A549 (cell line): ENCODE data around the gene PLAAT2.

Experiments
- CHD2 ChIP-seq: fragments of 150-350 bp; IDR thresholded peaks from 2 replicates; pipeline ENCODE4 v1.6.1; 2014; ENCODE audit warnings: low read length; ENCODE audit not compliant: partially characterized antibody
- MYC ChIP-seq: IDR thresholded peaks from 2 replicates; pipeline ENCODE4 v1.6.1; 2012; ENCODE audit warnings: mild to moderate bottlenecking, inconsistent platforms, low read length, improper control_type of control experiment, borderline replicate concordance
- POLR2AphosphoS2 ChIP-seq: conservative IDR thresholded peaks from 2 replicates; pipeline ENCODE4 v1.6.1; 2012; ENCODE audit warnings: low read length, improper control_type of control experiment, inconsistent platforms
- RAD21 ChIP-seq, 2 experiments: fragments of >200 bp in 1 of 2; sonication (Bioruptor Twin) in 1 of 2; formaldehyde crosslinking in 1 of 2; IDR thresholded peaks in 1 of 2; conservative IDR thresholded peaks in 1 of 2; 2 replicates in 1 of 2; 3 replicates in 1 of 2; pipeline ENCODE4 v1.6.1; 2012 to 2018; ENCODE audit warnings: inconsistent platforms in 1 of 2
- SREBF2 ChIP-seq: fragments of 450-650 bp; IDR thresholded peaks from 2 replicates; pipeline ENCODE4 v1.6.1; 2014; ENCODE audit warnings: mild to moderate bottlenecking, moderate library complexity
- TF ChIP-seq, protein P1 (sequence below): fragments of >200 bp; sonication (Bioruptor Twin); formaldehyde crosslinking; IDR thresholded peaks from 3 replicates; pipeline ENCODE4 v1.5.1; 2016
- TF ChIP-seq, protein P2 (sequence below): fragments of 200-600 bp; sonication (generic); IDR thresholded peaks from 2 replicates; pipeline ENCODE4 v1.6.1; 2016; ENCODE audit warnings: antibody characterized with exemption, mild to moderate bottlenecking, moderate library complexity
- TF ChIP-seq, protein P3 (sequence below): IDR thresholded peaks from 2 replicates; pipeline ENCODE4 v1.6.1; 2012

DNA sequence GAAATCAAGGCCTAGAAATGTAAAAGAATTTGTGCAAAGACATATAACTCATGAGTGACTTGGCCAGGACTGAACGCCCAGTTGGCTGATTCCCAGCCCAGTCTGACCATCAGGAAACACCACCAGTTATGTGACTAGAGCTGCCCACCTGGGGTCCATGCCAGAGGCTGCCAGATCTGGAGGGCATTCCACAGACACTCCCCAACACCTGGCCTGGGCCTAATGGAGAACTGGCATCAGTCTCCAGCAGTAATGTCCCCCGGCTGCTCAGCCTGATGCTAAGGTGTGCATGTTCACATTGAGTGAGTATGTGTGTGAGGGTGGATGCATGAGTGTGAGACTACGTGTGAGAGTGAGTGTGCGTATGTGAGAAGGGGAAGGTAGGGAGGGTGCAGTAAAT lies 35.4 kb upstream of the PLAAT2 start:
- TF ChIP-seq CHD2, result no peak
- TF ChIP-seq POLR2AphosphoS2, result no peak
- TF ChIP-seq, protein P1, sequence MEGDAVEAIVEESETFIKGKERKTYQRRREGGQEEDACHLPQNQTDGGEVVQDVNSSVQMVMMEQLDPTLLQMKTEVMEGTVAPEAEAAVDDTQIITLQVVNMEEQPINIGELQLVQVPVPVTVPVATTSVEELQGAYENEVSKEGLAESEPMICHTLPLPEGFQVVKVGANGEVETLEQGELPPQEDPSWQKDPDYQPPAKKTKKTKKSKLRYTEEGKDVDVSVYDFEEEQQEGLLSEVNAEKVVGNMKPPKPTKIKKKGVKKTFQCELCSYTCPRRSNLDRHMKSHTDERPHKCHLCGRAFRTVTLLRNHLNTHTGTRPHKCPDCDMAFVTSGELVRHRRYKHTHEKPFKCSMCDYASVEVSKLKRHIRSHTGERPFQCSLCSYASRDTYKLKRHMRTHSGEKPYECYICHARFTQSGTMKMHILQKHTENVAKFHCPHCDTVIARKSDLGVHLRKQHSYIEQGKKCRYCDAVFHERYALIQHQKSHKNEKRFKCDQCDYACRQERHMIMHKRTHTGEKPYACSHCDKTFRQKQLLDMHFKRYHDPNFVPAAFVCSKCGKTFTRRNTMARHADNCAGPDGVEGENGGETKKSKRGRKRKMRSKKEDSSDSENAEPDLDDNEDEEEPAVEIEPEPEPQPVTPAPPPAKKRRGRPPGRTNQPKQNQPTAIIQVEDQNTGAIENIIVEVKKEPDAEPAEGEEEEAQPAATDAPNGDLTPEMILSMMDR, result no peak
- TF ChIP-seq, protein P2, sequence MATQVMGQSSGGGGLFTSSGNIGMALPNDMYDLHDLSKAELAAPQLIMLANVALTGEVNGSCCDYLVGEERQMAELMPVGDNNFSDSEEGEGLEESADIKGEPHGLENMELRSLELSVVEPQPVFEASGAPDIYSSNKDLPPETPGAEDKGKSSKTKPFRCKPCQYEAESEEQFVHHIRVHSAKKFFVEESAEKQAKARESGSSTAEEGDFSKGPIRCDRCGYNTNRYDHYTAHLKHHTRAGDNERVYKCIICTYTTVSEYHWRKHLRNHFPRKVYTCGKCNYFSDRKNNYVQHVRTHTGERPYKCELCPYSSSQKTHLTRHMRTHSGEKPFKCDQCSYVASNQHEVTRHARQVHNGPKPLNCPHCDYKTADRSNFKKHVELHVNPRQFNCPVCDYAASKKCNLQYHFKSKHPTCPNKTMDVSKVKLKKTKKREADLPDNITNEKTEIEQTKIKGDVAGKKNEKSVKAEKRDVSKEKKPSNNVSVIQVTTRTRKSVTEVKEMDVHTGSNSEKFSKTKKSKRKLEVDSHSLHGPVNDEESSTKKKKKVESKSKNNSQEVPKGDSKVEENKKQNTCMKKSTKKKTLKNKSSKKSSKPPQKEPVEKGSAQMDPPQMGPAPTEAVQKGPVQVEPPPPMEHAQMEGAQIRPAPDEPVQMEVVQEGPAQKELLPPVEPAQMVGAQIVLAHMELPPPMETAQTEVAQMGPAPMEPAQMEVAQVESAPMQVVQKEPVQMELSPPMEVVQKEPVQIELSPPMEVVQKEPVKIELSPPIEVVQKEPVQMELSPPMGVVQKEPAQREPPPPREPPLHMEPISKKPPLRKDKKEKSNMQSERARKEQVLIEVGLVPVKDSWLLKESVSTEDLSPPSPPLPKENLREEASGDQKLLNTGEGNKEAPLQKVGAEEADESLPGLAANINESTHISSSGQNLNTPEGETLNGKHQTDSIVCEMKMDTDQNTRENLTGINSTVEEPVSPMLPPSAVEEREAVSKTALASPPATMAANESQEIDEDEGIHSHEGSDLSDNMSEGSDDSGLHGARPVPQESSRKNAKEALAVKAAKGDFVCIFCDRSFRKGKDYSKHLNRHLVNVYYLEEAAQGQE, result no peak
- TF ChIP-seq RAD21 (conservative IDR thresholded peaks at IDR 0.05 in 1 of 2, IDR thresholded peaks at IDR 0.05 in 1 of 2), result no peak
- TF ChIP-seq, protein P3, sequence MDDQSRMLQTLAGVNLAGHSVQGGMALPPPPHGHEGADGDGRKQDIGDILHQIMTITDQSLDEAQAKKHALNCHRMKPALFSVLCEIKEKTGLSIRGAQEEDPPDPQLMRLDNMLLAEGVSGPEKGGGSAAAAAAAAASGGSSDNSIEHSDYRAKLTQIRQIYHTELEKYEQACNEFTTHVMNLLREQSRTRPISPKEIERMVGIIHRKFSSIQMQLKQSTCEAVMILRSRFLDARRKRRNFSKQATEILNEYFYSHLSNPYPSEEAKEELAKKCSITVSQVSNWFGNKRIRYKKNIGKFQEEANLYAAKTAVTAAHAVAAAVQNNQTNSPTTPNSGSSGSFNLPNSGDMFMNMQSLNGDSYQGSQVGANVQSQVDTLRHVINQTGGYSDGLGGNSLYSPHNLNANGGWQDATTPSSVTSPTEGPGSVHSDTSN, result no peak
- TF ChIP-seq MYC, result no peak
- TF ChIP-seq SREBF2, result no peak
